H1 (cell line): ENCODE measurements around the gene PAXX. TPM values are rescaled to one million over a fixed set of nuclear protein-coding genes. Genes with fewer than 3 reads are reported as not detected.

ENCODE experiments used
- CTCF ChIA-PET: fragments of 300-600 bp; sonication (Branson Sonifier 250); formaldehyde crosslinking; loops from one replicate; lab custom pipeline; 2021; ENCODE audit not compliant: partially characterized antibody; lab: Charles Lee
- POLR2A ChIA-PET: fragments of 300-600 bp; sonication (Branson Sonifier 250); formaldehyde crosslinking; loops from one replicate; lab custom pipeline; 2021; ENCODE audit warnings: inconsistent platforms; ENCODE audit not compliant: partially characterized antibody; lab: Charles Lee
- DNase-seq, 2 experiments: peaks; one replicate each; pipeline versions ENCODE4 v3.0.0 to v3.0.0-alpha.2; 2010 to 2022; ENCODE audit warnings: low spot score in 2 of 2, low read depth in 1 of 2, mixed read lengths in 1 of 2
- FAIRE-seq: peaks from 2 replicates; lab custom pipeline; 2011; peaks lifted over from hg19 to GRCh38; lab: Jason Lieb, UNC
- H2AFZ ChIP-seq: 2 replicates; pipeline ENCODE4 v1.8.1; 2012; ENCODE audit warnings: low read length, inconsistent platforms
- H2AK5ac ChIP-seq: 2 replicates; pipeline ENCODE4 v1.6.1; 2013; ENCODE audit warnings: low read depth, low read length
- H2BK120ac ChIP-seq: replicated peaks from 2 replicates; pipeline ENCODE3; 2013; ENCODE audit warnings: low read depth, low read length, inconsistent platforms
- H2BK12ac ChIP-seq: 2 replicates; pipeline ENCODE4 v1.6.1; 2013; ENCODE audit warnings: low read depth, low read length
- H2BK15ac ChIP-seq: 2 replicates; pipeline ENCODE4 v1.6.1; 2013; ENCODE audit warnings: low read length
- H2BK20ac ChIP-seq: 2 replicates; pipeline ENCODE4 v1.6.1; 2013; ENCODE audit warnings: low read length
- H2BK5ac ChIP-seq: 2 replicates; pipeline ENCODE4 v1.6.1; 2013; ENCODE audit warnings: low read depth, low read length
- H3K14ac ChIP-seq: 2 replicates; pipeline ENCODE4 v1.6.1; 2013; ENCODE audit warnings: inconsistent platforms; ENCODE audit not compliant: insufficient read length
- H3K18ac ChIP-seq: 2 replicates; pipeline ENCODE4 v1.6.1; 2013; ENCODE audit warnings: low read length; ENCODE audit errors: extremely low read depth
- H3K23ac ChIP-seq: 2 replicates; pipeline ENCODE4 v1.6.1; 2013; ENCODE audit warnings: inconsistent platforms; ENCODE audit not compliant: insufficient read length
- H3K23me2 ChIP-seq: 2 replicates; pipeline ENCODE4 v1.6.1; 2013; ENCODE audit warnings: low read depth, low read length
- H3K27ac ChIP-seq: 2 replicates; pipeline ENCODE4 v1.6.1; 2011; ENCODE audit warnings: low read depth, low read length, inconsistent platforms
- H3K27me3 ChIP-seq, 4 experiments: replicated peaks in 1 of 4; 1 replicate in 1 of 4; 2 replicates in 3 of 4; pipeline versions ENCODE4 v1.6.1 to v1.8.1; 2011 to 2013; ENCODE audit warnings: low read length in 3 of 4, mild to moderate bottlenecking in 3 of 4, inconsistent platforms in 2 of 4, mixed read lengths in 2 of 4, moderate library complexity in 1 of 4; ENCODE audit not compliant: control insufficient read depth in 3 of 4, insufficient read depth in 3 of 4; ENCODE audit errors: extremely low read depth in 1 of 4
- H3K36me3 ChIP-seq, 4 experiments: 2 replicates each; pipeline versions ENCODE4 v1.6.1 to v1.8.1; 2011 to 2013; ENCODE audit warnings: mild to moderate bottlenecking in 4 of 4, low read length in 3 of 4, moderate library complexity in 2 of 4, control low read depth in 1 of 4, inconsistent platforms in 1 of 4; ENCODE audit not compliant: insufficient read depth in 4 of 4, control insufficient read depth in 2 of 4
- H3K4ac ChIP-seq: replicated peaks from 2 replicates; pipeline ENCODE3; 2013; ENCODE audit warnings: low read length, low read depth, mixed read lengths, inconsistent platforms; ENCODE audit not compliant: insufficient read length
- H3K4me1 ChIP-seq, 4 experiments: replicated peaks in 1 of 4; 1 replicate in 1 of 4; 2 replicates in 3 of 4; pipeline versions ENCODE4 v1.6.1 to v1.8.1; 2011 to 2013; ENCODE audit warnings: low read length in 3 of 4, inconsistent platforms in 2 of 4, mixed read lengths in 1 of 4; ENCODE audit not compliant: insufficient read depth in 4 of 4, control insufficient read depth in 3 of 4
- H3K4me2 ChIP-seq, 2 experiments: 2 replicates each; pipeline versions ENCODE4 v1.6.1 to v1.8.1; 2011 to 2013; ENCODE audit warnings: low read depth in 2 of 2, low read length in 2 of 2, control low read depth in 1 of 2, inconsistent platforms in 1 of 2, mild to moderate bottlenecking in 1 of 2; ENCODE audit not compliant: insufficient read depth in 1 of 2
- H3K4me3 ChIP-seq, 4 experiments: fragments of 200-600, 300-600 bp in 1 of 4; sonication (generic), shearing (Covaris generic), sonication (Bioruptor Twin) in 1 of 4; 2 replicates each; pipeline versions ENCODE4 v1.5.1 to v1.8.1; 2011 to 2016; ENCODE audit warnings: low read length in 4 of 4, low read depth in 3 of 4, control low read depth in 2 of 4, inconsistent platforms in 2 of 4, mild to moderate bottlenecking in 2 of 4, mixed read lengths in 1 of 4, moderate library complexity in 1 of 4; ENCODE audit not compliant: insufficient read depth in 2 of 4; ENCODE audit errors: extremely low read depth in 1 of 4
- H3K56ac ChIP-seq: replicated peaks from 2 replicates; pipeline ENCODE3; 2013; ENCODE audit warnings: low read depth, mild to moderate bottlenecking, mixed read lengths, low read length, inconsistent platforms; ENCODE audit not compliant: insufficient read length
- H3K79me1 ChIP-seq: 2 replicates; pipeline ENCODE4 v1.6.1; 2013; ENCODE audit warnings: low read depth, low read length, control low read depth
- H3K79me2 ChIP-seq, 2 experiments: 2 replicates each; pipeline versions ENCODE4 v1.6.1 to v1.8.1; 2012 to 2013; ENCODE audit warnings: low read length in 2 of 2, mild to moderate bottlenecking in 2 of 2, inconsistent platforms in 1 of 2; ENCODE audit not compliant: insufficient read depth in 2 of 2, control insufficient read depth in 1 of 2
- H3K9ac ChIP-seq, 4 experiments: replicated peaks in 1 of 4; 1 replicate in 1 of 4; 2 replicates in 3 of 4; pipeline versions ENCODE4 v1.6.1 to v1.8.1; 2011 to 2013; ENCODE audit warnings: low read depth in 3 of 4, low read length in 3 of 4, control low read depth in 2 of 4, mild to moderate bottlenecking in 2 of 4, moderate library complexity in 2 of 4, inconsistent platforms in 1 of 4; ENCODE audit errors: extremely low read depth in 1 of 4
- H3K9me3 ChIP-seq, 2 experiments: 2 replicates each; pipeline versions ENCODE4 v1.6.1 to v1.8.1; 2012 to 2013; ENCODE audit warnings: mild to moderate bottlenecking in 2 of 2, moderate library complexity in 2 of 2, control low read depth in 1 of 2, inconsistent platforms in 1 of 2, low read depth in 1 of 2, low read length in 1 of 2, mixed read lengths in 1 of 2; ENCODE audit not compliant: insufficient read depth in 2 of 2
- H4K20me1 ChIP-seq, 2 experiments: replicated peaks in 1 of 2; 2 replicates each; pipeline versions ENCODE3 to v1.8.1; 2011 to 2013; ENCODE audit warnings: inconsistent platforms in 2 of 2, low read length in 2 of 2, mild to moderate bottlenecking in 1 of 2; ENCODE audit not compliant: insufficient read depth in 2 of 2, control insufficient read depth in 1 of 2
- H4K5ac ChIP-seq: 2 replicates; pipeline ENCODE4 v1.6.1; 2013; ENCODE audit warnings: low read length, low read depth, mixed read lengths, inconsistent platforms; ENCODE audit not compliant: insufficient read length
- H4K8ac ChIP-seq: 2 replicates; pipeline ENCODE4 v1.8.0; 2013; ENCODE audit warnings: mild to moderate bottlenecking, moderate library complexity, low read length, inconsistent platforms; ENCODE audit not compliant: insufficient read depth; ENCODE audit errors: extremely low read depth
- H4K91ac ChIP-seq: replicated peaks from 2 replicates; pipeline ENCODE3; 2013; ENCODE audit warnings: low read length, mixed read lengths, inconsistent platforms; ENCODE audit not compliant: insufficient read length
- TBP ChIP-seq: IDR thresholded peaks from 2 replicates; pipeline ENCODE4 v1.6.1; 2011; ENCODE audit warnings: low read depth, low read length, improper control_type of control experiment
- WGBS, 2 experiments: shearing (Covaris generic) in 1 of 2; methylation state at CpG; one replicate each; pipeline versions ENCODE4 v1.1.6 to v1.1.7; 2013 to 2015; ENCODE audit warnings: low lambda C conversion rate in 2 of 2, mixed read lengths in 2 of 2, inconsistent platforms in 1 of 2, low coverage in 1 of 2, missing lambda C conversion rate in 1 of 2; ENCODE audit not compliant: insufficient replicate concordance in 2 of 2, insufficient coverage in 1 of 2, insufficient read length in 1 of 2; ENCODE audit errors: extremely low coverage in 1 of 2, missing lambda C conversion rate in 1 of 2; 5-methylcytosine and 5-hydroxymethylcytosine counted together
- polyA plus RNA-seq, 7 experiments: library from polyadenylated mRNA; depleted of rRNA in 3 of 7; stranded (reverse) in 5 of 7; unstranded in 2 of 7; fragments of >200 nt in 5 of 7; fragments of 200-250 nt in 2 of 7; gene quantifications; 1 replicate in 5 of 7; 2 replicates in 1 of 7; 4 replicates in 1 of 7; pipeline versions ENCODE4 v1.2.1 to v1.2.3, GENCODE V29; 2011 to 2013; ENCODE audit warnings: missing spikeins in 2 of 7, mixed read lengths in 2 of 7
- total RNA-seq: library from RNA; stranded (reverse); fragmentation: NEBNext Ultra II Directional; extraction: Animal tissue kit (Norgen Biotek cat#: 25700); gene quantifications from 2 replicates; pipeline ENCODE4 v1.2.1, GENCODE V29; 2021

PAXX gene
- total and polyA plus RNA-seq, 2 of the 8 experiments (the other 6 are each of a cell fraction or from before 2014, with no cell fraction given): 43.4 to 45.9 TPM

DNA sequence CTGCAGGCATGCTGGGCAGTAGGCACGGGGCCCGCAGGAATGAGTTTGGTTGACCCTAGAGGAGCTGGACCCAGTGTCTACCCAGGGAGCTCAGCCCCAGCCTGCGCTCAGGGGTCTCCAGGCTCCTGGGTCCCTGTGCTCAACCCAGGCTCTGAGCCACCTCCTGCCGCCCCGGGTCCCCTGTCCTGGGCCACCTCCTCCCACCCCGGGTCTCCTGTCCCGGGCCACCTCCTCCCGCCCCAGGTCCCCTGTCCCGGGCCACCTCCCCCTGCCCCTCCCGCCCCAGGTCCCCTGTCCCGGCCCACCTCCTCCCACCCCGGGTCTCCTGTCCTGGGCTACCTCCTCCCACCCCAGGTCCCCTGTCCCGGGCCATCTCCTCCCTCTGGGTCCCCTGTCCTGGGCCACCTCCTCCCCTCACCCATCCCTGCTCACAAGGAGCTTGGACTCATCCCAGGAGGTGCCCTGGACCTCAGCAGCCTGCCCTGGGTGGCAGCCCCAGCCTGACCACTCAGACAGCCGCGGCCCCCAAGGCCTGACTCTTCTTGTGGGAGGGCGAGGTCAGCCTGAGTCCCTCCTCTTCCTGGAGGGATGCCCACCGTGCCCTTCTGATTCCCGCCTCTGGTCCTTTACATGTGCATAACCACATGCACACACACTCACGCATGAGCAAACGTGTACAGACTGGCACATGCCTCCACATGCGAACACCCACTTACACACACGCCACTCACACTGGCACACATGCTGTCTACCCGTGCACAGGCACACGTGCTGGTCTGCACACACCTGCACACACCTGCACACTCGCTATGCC is 37.7 kb upstream of the PAXX start:
- H3K14ac ChIP-seq: no peak overlapping the region
- H3K79me2 ChIP-seq: no peaks in the 10 kb centered on the region
- H2AFZ ChIP-seq: no peak overlapping the region
- FAIRE-seq (no peak), DNase-seq (no peak)
- ChIA-PET CTCF (interaction anchor here (0.8 to 5.2 kb wide), 9 partner anchors 8 to 164 kb away, joined by 3 to 21 read pairs (median 3); partner anchors contain the start of genes C8G and FBXW5), POLR2A (no interaction called here)
- no peak overlapping the region for H4K5ac ChIP-seq
- peaks cover 0 to 9% (median 6%) of the 10 kb centered on the region in 4 experiments; a peak in 5 of 7 replicates for H3K4me1 ChIP-seq
- H3K9ac ChIP-seq: peak overlapping the region in 1 of 4 experiments; percentile 14; a peak in 1 of 7 replicates
- H2BK12ac ChIP-seq: no peak overlapping the region
- H3K4me2 ChIP-seq: no peak overlapping the region
- H3K79me1 ChIP-seq: no peaks in the 10 kb centered on the region
- H4K91ac ChIP-seq: peak overlapping the region; percentile 34
- no peak overlapping the region for H3K4ac ChIP-seq
- 0 out of 2 replicates have a peak overlapping the region, but pooled peaks have one; percentile 51 for H4K8ac ChIP-seq
- WGBS, 2 experiments: 94% methylated on average over 14 of the region's 25 CpGs; no CpG with 5 or more reads in 1 of the 2 experiments
- no peaks in the 10 kb centered on the region for H3K9me3 ChIP-seq
- no peak overlapping the region for H3K27ac ChIP-seq
- H2BK15ac ChIP-seq: no peak overlapping the region
- peaks cover 0 to 6% of the 10 kb centered on the region in 2 experiments for H4K20me1 ChIP-seq
- no peak overlapping the region for H3K4me3 ChIP-seq
- no peak overlapping the region; the same call in 1 of the 2 replicates for H3K18ac ChIP-seq
- no peak overlapping the region for H2BK120ac ChIP-seq
- no peak overlapping the region for H3K23ac ChIP-seq
- no peaks in the 10 kb centered on the region for H3K36me3 ChIP-seq
- H3K23me2 ChIP-seq: peaks cover 15% of the 10 kb centered on the region; the same call in 1 of the 2 replicates
- H2BK20ac ChIP-seq: no peak overlapping the region
- no peak overlapping the region for H3K56ac ChIP-seq
- H2BK5ac ChIP-seq: no peak overlapping the region; the same call in 1 of the 2 replicates
- no peaks in the 10 kb centered on the region for H3K27me3 ChIP-seq
- no peak overlapping the region for H2AK5ac ChIP-seq
- no peak for TF ChIP-seq TBP
